ENCODE results near the gene SAP25.

- TF ChIP-seq EZH2 (IDR thresholded peaks at IDR 0.05; ENCODE audit: insufficient read depth, poor library complexity, severe bottlenecking) (no peak), EZH2phosphoT487 (IDR thresholded peaks at IDR 0.05; ENCODE audit: insufficient read depth, low read depth) (no peak)
These were observed 41.3 kb downstream of the SAP25 start for GRCh38 chr7:100532165-100533022.
